Tibial nerve (tissue), 4 donors: ENCODE measurements around the gene MRPL33. TPM values are rescaled to one million over a fixed set of nuclear protein-coding genes. Genes with fewer than 3 reads are reported as not detected.

Experiments
- DNase-seq, 2 donors: peaks; one replicate each; pipeline ENCODE4 v3.0.0-alpha.2; 2019; ENCODE audit warnings: low spot score in 2 of 2
- H3K27ac ChIP-seq, 4 donors: fragments of 200-600 bp; sonication (generic) in 3 of 4; one replicate each; pipeline ENCODE4 v1.5.1; 2017 to 2019; ENCODE audit warnings: mild to moderate bottlenecking in 1 of 4
- H3K27me3 ChIP-seq, 2 donors: fragments of 200-600 bp; sonication (generic) in 1 of 2; one replicate each; pipeline versions ENCODE4 v1.5.1 to v1.6.0; 2017 to 2019
- H3K36me3 ChIP-seq, 3 donors: fragments of 200-600 bp; sonication (generic); one replicate each; pipeline ENCODE4 v1.5.1; 2018 to 2019
- H3K4me1 ChIP-seq, 4 donors: fragments of 200-600 bp; sonication (generic) in 3 of 4; one replicate each; pipeline ENCODE4 v1.5.1; 2017 to 2019
- H3K4me3 ChIP-seq, 4 donors: fragments of 200-600 bp; sonication (generic) in 3 of 4; one replicate each; pipeline ENCODE4 v1.5.1; 2017 to 2019; ENCODE audit warnings: mild to moderate bottlenecking in 1 of 4, moderate library complexity in 1 of 4
- H3K9me3 ChIP-seq, 4 donors: fragments of 200-600 bp; sonication (generic) in 3 of 4; one replicate each; pipeline ENCODE4 v1.5.1; 2017 to 2019
- EP300 ChIP-seq, 2 donors: sonication (generic); formaldehyde crosslinking; IDR thresholded peaks; one replicate each; pipeline ENCODE4 v1.6.1; 2017; ENCODE audit warnings: antibody characterized with exemption in 2 of 2, mild to moderate bottlenecking in 1 of 2
- POLR2A ChIP-seq, 2 donors: fragments of 450-650 bp; IDR thresholded peaks; one replicate each; pipeline ENCODE4 v1.6.1; 2017; ENCODE audit warnings: antibody characterized with exemption in 2 of 2, mild to moderate bottlenecking in 2 of 2, moderate library complexity in 2 of 2
- WGBS, 2 donors: methylation state at CpG; one replicate each; pipeline ENCODE4 v1.1.5; 2018; 5-methylcytosine and 5-hydroxymethylcytosine counted together
- total RNA-seq, 4 donors: library from RNA; depleted of rRNA; stranded (reverse); fragments of >200 nt; gene quantifications; one replicate each; pipeline ENCODE4 v1.1.0, GENCODE V29; 2016
- TF ChIP-seq, protein P1 (sequence below), 5 experiments: fragments of 200-600 bp in 3 of 5; fragments of 450-650 bp in 2 of 5; sonication (generic) in 3 of 5; IDR thresholded peaks; one replicate each; pipeline ENCODE4 v1.5.1; 2016 to 2019; ENCODE audit warnings: antibody characterized with exemption in 5 of 5, mild to moderate bottlenecking in 3 of 5, moderate library complexity in 2 of 5

The MRPL33 gene
- total RNA-seq, 4 donors from 2014 or later, result 101 to 186 (median 119) TPM

DNA sequence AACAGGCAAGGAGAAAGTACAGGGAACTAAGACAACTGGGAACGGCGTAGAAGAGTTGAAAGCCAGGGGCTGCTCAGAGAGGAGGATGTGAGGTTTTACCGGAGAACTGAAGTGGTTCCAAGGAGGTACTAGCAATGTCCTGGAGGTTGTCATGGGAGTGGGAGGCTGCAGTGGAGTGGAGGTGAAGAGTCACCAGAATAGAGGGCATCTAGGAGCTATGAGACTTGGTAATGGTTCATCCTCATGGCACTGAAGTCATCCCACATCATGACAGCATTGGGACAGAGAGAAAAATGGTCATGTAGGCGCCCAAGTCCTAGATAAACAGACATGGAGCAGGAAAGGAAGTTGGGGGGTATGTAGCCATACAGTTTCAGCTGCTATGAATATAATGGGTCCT lies 26.3 kb downstream of the MRPL33 start:
- H3K9me3 ChIP-seq, result no peaks in the 10 kb centered on the region
- H3K27me3 ChIP-seq, result no peaks in the 10 kb centered on the region
- no peaks in the 10 kb centered on the region for H3K36me3 ChIP-seq
- TF ChIP-seq EP300 (IDR thresholded peaks at IDR 0.05) (no peak), POLR2A (IDR thresholded peaks at IDR 0.05) (no peak)
- TF ChIP-seq, protein P1, sequence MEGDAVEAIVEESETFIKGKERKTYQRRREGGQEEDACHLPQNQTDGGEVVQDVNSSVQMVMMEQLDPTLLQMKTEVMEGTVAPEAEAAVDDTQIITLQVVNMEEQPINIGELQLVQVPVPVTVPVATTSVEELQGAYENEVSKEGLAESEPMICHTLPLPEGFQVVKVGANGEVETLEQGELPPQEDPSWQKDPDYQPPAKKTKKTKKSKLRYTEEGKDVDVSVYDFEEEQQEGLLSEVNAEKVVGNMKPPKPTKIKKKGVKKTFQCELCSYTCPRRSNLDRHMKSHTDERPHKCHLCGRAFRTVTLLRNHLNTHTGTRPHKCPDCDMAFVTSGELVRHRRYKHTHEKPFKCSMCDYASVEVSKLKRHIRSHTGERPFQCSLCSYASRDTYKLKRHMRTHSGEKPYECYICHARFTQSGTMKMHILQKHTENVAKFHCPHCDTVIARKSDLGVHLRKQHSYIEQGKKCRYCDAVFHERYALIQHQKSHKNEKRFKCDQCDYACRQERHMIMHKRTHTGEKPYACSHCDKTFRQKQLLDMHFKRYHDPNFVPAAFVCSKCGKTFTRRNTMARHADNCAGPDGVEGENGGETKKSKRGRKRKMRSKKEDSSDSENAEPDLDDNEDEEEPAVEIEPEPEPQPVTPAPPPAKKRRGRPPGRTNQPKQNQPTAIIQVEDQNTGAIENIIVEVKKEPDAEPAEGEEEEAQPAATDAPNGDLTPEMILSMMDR (IDR thresholded peaks at IDR 0.05), result no peak
- DNase-seq, result no peak
- peaks cover 0 to 53% (median 15%) of the 10 kb centered on the region in 4 donors for H3K4me1 ChIP-seq
- no peak overlapping the region for H3K4me3 ChIP-seq
- WGBS, 2 donors, result 85 to 87% methylated on average over 4 of the region's 4 CpGs
- peak overlapping the region in 2 of 4 donors; percentile 61 to 87 for H3K27ac ChIP-seq

DNA sequence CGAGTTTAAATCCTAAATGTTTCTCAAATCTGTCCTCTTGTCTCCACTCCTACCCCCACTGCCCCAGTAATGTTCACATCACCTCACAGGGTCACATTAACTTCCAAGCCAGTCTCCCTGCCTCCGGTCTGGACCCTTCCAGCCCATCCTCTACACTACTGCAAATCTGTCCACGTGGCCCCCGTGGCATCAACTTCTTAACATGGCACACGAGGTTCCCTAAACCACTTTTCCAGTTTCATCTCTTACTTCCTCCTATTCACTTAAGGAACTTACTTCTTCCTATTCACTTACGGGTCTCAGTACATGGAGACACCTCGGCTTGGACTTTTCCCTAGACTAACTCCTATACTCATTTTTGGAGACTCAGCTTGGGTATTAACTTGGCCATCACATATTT lies 27.0 kb downstream of the MRPL33 start:
- peak overlapping the region in 2 of 4 donors; percentile 85 to 87 for H3K27ac ChIP-seq
- TF ChIP-seq, protein P1 (IDR thresholded peaks at IDR 0.05), result no peak
- TF ChIP-seq POLR2A (IDR thresholded peaks at IDR 0.05) (no peak), EP300 (IDR thresholded peaks at IDR 0.05) (no peak)
- H3K4me1 ChIP-seq, result peaks cover 0 to 53% (median 15%) of the 10 kb centered on the region in 4 donors
- no peaks in the 10 kb centered on the region for H3K36me3 ChIP-seq
- no peaks in the 10 kb centered on the region for H3K27me3 ChIP-seq
- DNase-seq, result no peak
- 82 to 93% methylated on average over 7 of the region's 7 CpGs for WGBS, 2 donors
- H3K4me3 ChIP-seq, result no peak overlapping the region
- no peaks in the 10 kb centered on the region for H3K9me3 ChIP-seq

DNA sequence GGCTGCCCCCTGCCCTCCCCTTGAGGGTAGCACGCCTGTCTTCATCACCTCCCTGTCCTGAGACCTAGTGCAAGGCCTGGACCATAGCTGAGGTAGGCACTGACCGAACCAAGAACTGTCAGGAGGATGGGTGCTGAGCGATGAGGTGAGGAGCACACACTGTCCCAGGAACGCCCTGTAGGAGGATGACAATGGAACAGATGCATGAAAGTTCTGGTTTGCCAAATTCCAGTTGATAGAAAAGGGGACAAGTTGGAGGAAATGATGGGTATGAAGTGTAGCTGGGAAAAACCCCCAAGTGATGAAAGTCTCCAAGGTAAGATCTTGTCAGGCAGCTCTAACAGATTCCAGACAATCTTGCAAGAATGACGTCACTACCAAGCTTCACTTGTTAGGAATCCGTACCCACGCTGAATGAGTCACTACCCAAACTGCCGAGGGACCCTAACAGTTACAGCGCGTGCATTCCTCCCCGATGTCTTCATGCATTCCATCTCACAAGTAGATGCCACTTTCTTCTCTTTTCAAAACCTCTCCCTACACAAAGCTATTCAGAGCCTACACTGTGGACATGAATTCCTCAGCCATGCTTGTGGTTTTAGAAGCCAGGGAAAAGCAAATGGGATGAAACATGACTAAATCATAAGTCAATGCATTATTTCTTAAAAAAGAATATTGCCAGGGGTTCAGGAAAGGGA lies 27.6 kb downstream of the MRPL33 start:
- peak in 1 of 2 donors; percentile 79 for TF ChIP-seq EP300 (IDR thresholded peaks at IDR 0.05)
- TF ChIP-seq, protein P1 (IDR thresholded peaks at IDR 0.05), result no peak
- no peak for TF ChIP-seq POLR2A (IDR thresholded peaks at IDR 0.05)
- Histone ChIP-seq H3K4me1 (peaks cover 0 to 53% (median 15%) of the 10 kb centered on the region in 4 donors), H3K27ac (peak overlapping the region in 3 of 4 donors; percentile 24 to 87 (median 85)), H3K4me3 (no peak overlapping the region), H3K36me3 (no peaks in the 10 kb centered on the region), H3K27me3 (no peaks in the 10 kb centered on the region), H3K9me3 (no peaks in the 10 kb centered on the region)
- peak in 1 of 2 donors; percentile 54 for DNase-seq
- 48% methylated on average over 11 of the region's 11 CpGs for WGBS, 2 donors

DNA sequence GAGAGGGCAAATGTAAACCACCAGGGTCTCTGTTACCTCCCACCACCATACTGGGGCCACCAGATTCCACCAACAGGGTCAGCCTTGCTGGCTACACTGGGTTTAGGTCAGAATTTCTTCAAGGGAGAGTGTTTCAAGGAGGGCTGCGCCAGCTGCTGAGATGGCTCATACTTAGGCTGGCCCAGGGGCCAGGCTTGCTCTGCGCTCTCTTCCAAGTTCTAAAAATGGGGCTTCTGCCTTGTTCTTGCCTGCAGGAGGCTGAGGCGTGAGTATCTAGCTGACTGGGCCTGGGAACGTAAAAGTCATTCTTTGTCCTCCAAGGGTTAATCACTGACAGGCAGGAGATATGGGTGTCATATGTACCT lies 28.1 kb downstream of the MRPL33 start:
- no peak for TF ChIP-seq POLR2A (IDR thresholded peaks at IDR 0.05)
- H3K27me3 ChIP-seq, result no peaks in the 10 kb centered on the region
- no peaks in the 10 kb centered on the region for H3K36me3 ChIP-seq
- H3K4me1 ChIP-seq, result peaks cover 0 to 53% (median 15%) of the 10 kb centered on the region in 4 donors
- peak overlapping the region in 3 of 4 donors; percentile 24 to 87 (median 85) for H3K27ac ChIP-seq
- H3K4me3 ChIP-seq, result no peak overlapping the region
- 63 to 67% methylated on average over 4 of the region's 4 CpGs for WGBS, 2 donors
- DNase-seq, result no peak
- H3K9me3 ChIP-seq, result no peaks in the 10 kb centered on the region

DNA sequence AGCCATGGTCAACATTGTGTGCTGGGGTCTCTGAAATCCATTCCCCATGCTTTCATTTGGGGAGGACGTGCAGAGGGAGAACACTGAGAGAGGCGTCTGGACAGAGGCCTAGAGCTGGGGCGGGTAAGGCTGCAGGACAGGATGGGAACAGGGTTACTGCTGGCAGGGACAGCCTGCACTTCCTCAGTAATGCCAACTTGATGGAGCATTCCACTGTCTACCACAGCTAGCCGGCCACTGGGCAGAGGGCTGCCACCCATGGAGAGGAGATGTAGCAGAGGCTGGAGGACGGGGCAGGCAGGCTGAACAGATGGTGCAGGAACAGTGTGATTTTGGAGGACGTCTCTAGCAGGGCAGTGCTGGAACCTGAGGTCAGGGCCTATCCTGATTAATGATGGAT lies 29.3 kb downstream of the MRPL33 start:
- Histone ChIP-seq H3K27ac (peak overlapping the region in 2 of 4 donors; percentile 85 to 87), H3K4me3 (no peak overlapping the region), H3K36me3 (no peaks in the 10 kb centered on the region), H3K4me1 (peaks cover 0 to 46% (median 13%) of the 10 kb centered on the region in 4 donors), H3K27me3 (no peaks in the 10 kb centered on the region), H3K9me3 (no peaks in the 10 kb centered on the region)
- TF ChIP-seq EP300 (IDR thresholded peaks at IDR 0.05) (no peak), POLR2A (IDR thresholded peaks at IDR 0.05) (no peak)
- TF ChIP-seq, protein P1 (IDR thresholded peaks at IDR 0.05), result no peak
- 76 to 80% methylated on average over 6 of the region's 6 CpGs for WGBS, 2 donors
- DNase-seq, result no peak
